HL-60 (cell line): ENCODE data around the gene ERC2.

ENCODE experiments used
- DNase-seq, 2 experiments: peaks; one replicate each; pipeline ENCODE4 v3.0.0-alpha.2; 2010 to 2020; ENCODE audit warnings: low read depth in 1 of 2, low spot score in 1 of 2
- H3K27ac ChIP-seq: fragments of 250-450 bp; sonication (Bioruptor Pico); replicated peaks from 2 replicates; pipeline ENCODE4 v1.5.1; 2020; ENCODE audit warnings: mild to moderate bottlenecking, moderate library complexity
- H3K27me3 ChIP-seq: fragments of 250-450 bp; sonication (Bioruptor Pico); 2 replicates; pipeline ENCODE4 v1.5.1; 2021; ENCODE audit warnings: mild to moderate bottlenecking, moderate library complexity; ENCODE audit not compliant: insufficient read depth, poor library complexity, severe bottlenecking
- H3K4me3 ChIP-seq: replicated peaks from 2 replicates; pipeline ENCODE4 v1.5.1; 2011; ENCODE audit warnings: mild to moderate bottlenecking, control low read depth, low read length; ENCODE audit not compliant: insufficient read depth
- GABPA ChIP-seq: IDR thresholded peaks from 2 replicates; pipeline ENCODE4 v1.6.1; 2012; ENCODE audit warnings: low read depth
- POLR2AphosphoS5 ChIP-seq: IDR thresholded peaks from 2 replicates; pipeline ENCODE4 v1.6.1; 2012; ENCODE audit warnings: low read depth
- SPI1 ChIP-seq: IDR thresholded peaks from 2 replicates; pipeline ENCODE4 v1.6.1; 2012; ENCODE audit warnings: low read depth, mild to moderate bottlenecking, borderline replicate concordance
- TF ChIP-seq, protein P1 (sequence below): IDR thresholded peaks from 2 replicates; pipeline ENCODE4 v1.6.1; 2012; ENCODE audit warnings: low read depth; ENCODE audit not compliant: insufficient replicate concordance
- TF ChIP-seq, protein P2 (sequence below): IDR thresholded peaks from one replicate; pipeline ENCODE4 v1.5.1; 2011; ENCODE audit warnings: low read length, control low read depth, inconsistent platforms; ENCODE audit not compliant: insufficient read depth

ERC2 gene

DNA sequence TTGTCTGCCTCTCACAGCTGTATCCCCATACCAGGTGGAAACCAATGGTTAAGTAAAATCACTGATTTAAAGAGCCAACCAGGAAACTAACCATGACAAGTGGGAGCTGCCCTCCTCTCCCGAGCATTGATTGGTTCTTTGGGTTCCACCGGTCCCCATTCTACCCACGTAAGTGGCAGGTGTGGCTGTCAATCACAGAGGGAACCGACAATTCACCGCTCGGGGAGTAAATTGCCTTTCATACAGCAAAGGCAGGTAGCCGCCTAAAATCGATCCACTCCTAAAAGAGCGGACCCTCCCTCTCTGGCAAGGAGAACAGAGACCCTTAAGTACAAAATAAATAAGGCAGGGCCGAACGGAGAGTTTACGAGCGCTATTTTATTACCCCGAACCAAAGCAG is 1.2 kb downstream of the ERC2 start:
- Histone ChIP-seq H3K27me3 (peaks cover 37% of the 10 kb centered on the region), H3K27ac (no peak overlapping the region), H3K4me3 (no peak overlapping the region)
- TF ChIP-seq, protein P1, sequence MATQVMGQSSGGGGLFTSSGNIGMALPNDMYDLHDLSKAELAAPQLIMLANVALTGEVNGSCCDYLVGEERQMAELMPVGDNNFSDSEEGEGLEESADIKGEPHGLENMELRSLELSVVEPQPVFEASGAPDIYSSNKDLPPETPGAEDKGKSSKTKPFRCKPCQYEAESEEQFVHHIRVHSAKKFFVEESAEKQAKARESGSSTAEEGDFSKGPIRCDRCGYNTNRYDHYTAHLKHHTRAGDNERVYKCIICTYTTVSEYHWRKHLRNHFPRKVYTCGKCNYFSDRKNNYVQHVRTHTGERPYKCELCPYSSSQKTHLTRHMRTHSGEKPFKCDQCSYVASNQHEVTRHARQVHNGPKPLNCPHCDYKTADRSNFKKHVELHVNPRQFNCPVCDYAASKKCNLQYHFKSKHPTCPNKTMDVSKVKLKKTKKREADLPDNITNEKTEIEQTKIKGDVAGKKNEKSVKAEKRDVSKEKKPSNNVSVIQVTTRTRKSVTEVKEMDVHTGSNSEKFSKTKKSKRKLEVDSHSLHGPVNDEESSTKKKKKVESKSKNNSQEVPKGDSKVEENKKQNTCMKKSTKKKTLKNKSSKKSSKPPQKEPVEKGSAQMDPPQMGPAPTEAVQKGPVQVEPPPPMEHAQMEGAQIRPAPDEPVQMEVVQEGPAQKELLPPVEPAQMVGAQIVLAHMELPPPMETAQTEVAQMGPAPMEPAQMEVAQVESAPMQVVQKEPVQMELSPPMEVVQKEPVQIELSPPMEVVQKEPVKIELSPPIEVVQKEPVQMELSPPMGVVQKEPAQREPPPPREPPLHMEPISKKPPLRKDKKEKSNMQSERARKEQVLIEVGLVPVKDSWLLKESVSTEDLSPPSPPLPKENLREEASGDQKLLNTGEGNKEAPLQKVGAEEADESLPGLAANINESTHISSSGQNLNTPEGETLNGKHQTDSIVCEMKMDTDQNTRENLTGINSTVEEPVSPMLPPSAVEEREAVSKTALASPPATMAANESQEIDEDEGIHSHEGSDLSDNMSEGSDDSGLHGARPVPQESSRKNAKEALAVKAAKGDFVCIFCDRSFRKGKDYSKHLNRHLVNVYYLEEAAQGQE = no peak
- TF ChIP-seq, protein P2, sequence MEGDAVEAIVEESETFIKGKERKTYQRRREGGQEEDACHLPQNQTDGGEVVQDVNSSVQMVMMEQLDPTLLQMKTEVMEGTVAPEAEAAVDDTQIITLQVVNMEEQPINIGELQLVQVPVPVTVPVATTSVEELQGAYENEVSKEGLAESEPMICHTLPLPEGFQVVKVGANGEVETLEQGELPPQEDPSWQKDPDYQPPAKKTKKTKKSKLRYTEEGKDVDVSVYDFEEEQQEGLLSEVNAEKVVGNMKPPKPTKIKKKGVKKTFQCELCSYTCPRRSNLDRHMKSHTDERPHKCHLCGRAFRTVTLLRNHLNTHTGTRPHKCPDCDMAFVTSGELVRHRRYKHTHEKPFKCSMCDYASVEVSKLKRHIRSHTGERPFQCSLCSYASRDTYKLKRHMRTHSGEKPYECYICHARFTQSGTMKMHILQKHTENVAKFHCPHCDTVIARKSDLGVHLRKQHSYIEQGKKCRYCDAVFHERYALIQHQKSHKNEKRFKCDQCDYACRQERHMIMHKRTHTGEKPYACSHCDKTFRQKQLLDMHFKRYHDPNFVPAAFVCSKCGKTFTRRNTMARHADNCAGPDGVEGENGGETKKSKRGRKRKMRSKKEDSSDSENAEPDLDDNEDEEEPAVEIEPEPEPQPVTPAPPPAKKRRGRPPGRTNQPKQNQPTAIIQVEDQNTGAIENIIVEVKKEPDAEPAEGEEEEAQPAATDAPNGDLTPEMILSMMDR = no peak
- TF ChIP-seq POLR2AphosphoS5 (no peak), SPI1 (no peak), GABPA (no peak)
- DNase-seq = no peak

DNA sequence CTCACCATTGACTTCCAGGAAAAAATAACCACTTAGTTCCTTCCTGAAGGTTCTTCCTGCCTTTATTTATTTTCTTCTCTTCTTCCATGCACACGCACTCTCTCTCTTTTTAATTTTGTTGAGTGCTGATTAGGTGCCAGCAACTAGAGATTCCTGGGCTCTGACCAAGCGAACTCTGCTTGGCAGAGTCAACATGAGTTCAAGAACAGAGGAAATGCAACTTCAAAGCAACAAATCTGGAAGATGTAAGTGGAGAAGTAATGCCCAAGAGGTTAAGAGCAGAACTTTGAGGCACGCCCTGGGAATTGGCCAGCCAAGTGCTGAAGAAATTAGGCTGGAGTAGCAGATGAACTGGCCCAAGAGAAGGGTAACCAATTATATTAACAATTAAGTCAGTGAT is 8.5 kb downstream of the ERC2 start:
- Histone ChIP-seq H3K27me3 (peaks cover 11% of the 10 kb centered on the region), H3K27ac (no peak overlapping the region), H3K4me3 (no peak overlapping the region)
- DNase-seq = no peak
- no peak for TF ChIP-seq SPI1
- TF ChIP-seq POLR2AphosphoS5 = no peak
- TF ChIP-seq, protein P1 = no peak
- TF ChIP-seq, protein P2 = no peak
- no peak for TF ChIP-seq GABPA

DNA sequence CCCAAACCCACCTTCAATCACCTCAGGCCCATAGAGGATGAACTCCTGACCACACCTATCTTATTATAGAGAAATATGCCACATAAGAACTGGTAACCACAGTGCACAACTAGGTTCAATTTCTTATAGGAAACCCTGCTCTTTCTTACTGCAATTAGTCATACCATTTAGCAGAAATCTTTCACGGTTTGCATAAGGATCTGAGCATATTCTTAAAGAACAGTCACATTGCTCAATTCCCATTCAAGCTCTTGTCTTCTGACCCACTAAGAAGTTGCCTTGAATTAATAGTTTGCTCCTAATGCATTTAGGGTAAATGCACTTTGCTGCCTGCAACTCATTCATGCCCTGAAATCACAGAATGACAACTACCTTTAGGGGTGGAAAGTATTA is 9.2 kb downstream of the ERC2 start:
- TF ChIP-seq, protein P1 = no peak
- TF ChIP-seq GABPA (no peak), SPI1 (no peak), POLR2AphosphoS5 (no peak)
- TF ChIP-seq, protein P2 = no peak
- DNase-seq = no peak
- H3K4me3 ChIP-seq = no peak overlapping the region
- H3K27ac ChIP-seq = no peak overlapping the region
- peaks cover 9% of the 10 kb centered on the region for H3K27me3 ChIP-seq
